ENCODE data around the gene TEDC2. TPM values are rescaled to one million over a fixed set of nuclear protein-coding genes. Genes with fewer than 3 reads are reported as not detected.
A peak's percentile ranks its signal among the peaks of the same experiment; 100 is the strongest.

TEDC2 gene
- total and polyA plus RNA-seq, 9 of the 15 experiments (the other 6 are each of a cell fraction or from before 2014, with no cell fraction given): 0.75 to 57.0 (median 17.6) TPM

GRCh38 chr16:2508722-2509400 lies 49.0 kb downstream of the TEDC2 start:
- peaks cover 34 to 62% of the 10 kb centered on the region in 2 experiments for H3K4me1 ChIP-seq (replicated peaks in 1 of 2; ENCODE audit: control insufficient read depth in 2 of 2, insufficient read depth in 2 of 2, low read length in 2 of 2)
- no peak overlapping the region for H2AFZ ChIP-seq (ENCODE audit: low read depth, low read length)
- H3K27ac ChIP-seq (ENCODE audit: extremely low read depth, low read depth, low read length): no peak overlapping the region
- intact Hi-C loops (cut with micrococcal nuclease): loop anchor here (10.0 kb wide), 1 partner anchor 164 kb away; the partner anchor contains the start of gene ABCA3
- no peak for FAIRE-seq
- no peak overlapping the region for H3K9ac ChIP-seq (ENCODE audit: insufficient read depth in 1 of 2, low read depth in 2 of 2, low read length in 2 of 2)
- peaks cover 6% of the 10 kb centered on the region; the same call in 1 of the 3 replicates for H3K36me3 ChIP-seq (ENCODE audit: control insufficient read depth, insufficient read depth, low read length)
- ChIA-PET POLR2A (interaction anchor here (1.3 kb wide), 1 partner anchor 11 kb away, joined by 5 read pairs; the partner anchor contains the start of gene AMDHD2), CTCF (ENCODE audit: low intra/inter-chr PET ratio) (no interaction called here)
- WGBS (ENCODE audit: insufficient coverage, low coverage, missing lambda C conversion rate): 79% methylated on average over 16 of the region's 18 CpGs
- peaks cover 8% of the 10 kb centered on the region for H3K79me2 ChIP-seq (ENCODE audit: control insufficient read depth, insufficient read depth, low read length)
- no peak overlapping the region for H3K4me3 ChIP-seq
- ATAC-seq: no peak
- DNase-seq (ENCODE audit: extremely low read depth in 1 of 4, low spot score in 3 of 4): no peak
- no peaks in the 10 kb centered on the region for H4K20me1 ChIP-seq (replicated peaks; ENCODE audit: control insufficient read depth, insufficient read depth, low read length)
- H3K27me3 ChIP-seq (ENCODE audit: control insufficient read depth in 2 of 2, insufficient read depth in 2 of 2, low read length in 2 of 2): no peaks in the 10 kb centered on the region
- H3K9me1 ChIP-seq (ENCODE audit: control insufficient read depth, insufficient read depth, low read length): no peaks in the 10 kb centered on the region
- no peak overlapping the region for H3K4me2 ChIP-seq (ENCODE audit: insufficient read depth, low read length)
- in situ Hi-C loops (cut with MboI): no loop called here
- TF ChIP-seq KLF1 (tag; IDR thresholded peaks at IDR 0.05): no peak
- 0 out of 2 replicates have a peak, but pooled peaks have one; percentile 17 for TF ChIP-seq ZBTB7A (IDR thresholded peaks at IDR 0.05; ENCODE audit: borderline replicate concordance, control insufficient read depth, low read depth, low read length)
- no TSS peak for BruUV-seq (replicated peaks)
- H3K9me3 ChIP-seq (replicated peaks; ENCODE audit: control insufficient read depth, insufficient read depth, low read depth, low read length): no peaks in the 10 kb centered on the region

- Histone ChIP-seq H2AFZ (ENCODE audit: low read depth, low read length) (peak overlapping the region; percentile 80), H3K36me3 (ENCODE audit: control insufficient read depth, insufficient read depth, low read length) (peaks cover 13% of the 10 kb centered on the region), H3K4me3 (no peak overlapping the region), H3K9ac (ENCODE audit: insufficient read depth in 1 of 2, low read depth in 2 of 2, low read length in 2 of 2) (peak overlapping the region; percentile 42 to 96), H3K27ac (ENCODE audit: extremely low read depth, low read depth, low read length) (peak overlapping the region; percentile 61), H3K4me1 (replicated peaks in 1 of 2; ENCODE audit: control insufficient read depth in 2 of 2, insufficient read depth in 2 of 2, low read length in 2 of 2) (peaks cover 48 to 82% of the 10 kb centered on the region in 2 experiments), H3K9me1 (ENCODE audit: control insufficient read depth, insufficient read depth, low read length) (peaks cover 1% of the 10 kb centered on the region), H3K27me3 (ENCODE audit: control insufficient read depth in 2 of 2, insufficient read depth in 2 of 2, low read length in 2 of 2) (no peaks in the 10 kb centered on the region), H4K20me1 (replicated peaks; ENCODE audit: control insufficient read depth, insufficient read depth, low read length) (peaks cover 15% of the 10 kb centered on the region), H3K4me2 (ENCODE audit: insufficient read depth, low read length) (peak overlapping the region; percentile 94), H3K79me2 (ENCODE audit: control insufficient read depth, insufficient read depth, low read length) (peaks cover 32% of the 10 kb centered on the region), H3K9me3 (replicated peaks; ENCODE audit: control insufficient read depth, insufficient read depth, low read depth, low read length) (no peaks in the 10 kb centered on the region)
- CTCF ChIA-PET (ENCODE audit: low intra/inter-chr PET ratio): interaction anchor here (0.6 kb wide), 1 partner anchor 79 kb away, joined by 3 read pairs; no protein-coding TSS in a partner anchor
- POLR2A ChIA-PET: interaction anchor here (0.6 to 1.3 kb wide), 3 partner anchors 10 to 54 kb away, joined by 3 to 5 read pairs (median 4); no protein-coding TSS in a partner anchor
- ATAC-seq (peak; percentile 37), DNase-seq (ENCODE audit: extremely low read depth in 1 of 4, low spot score in 3 of 4) (peak; percentile 82 to 87 (median 84)), FAIRE-seq (peak; percentile 37)
- intact Hi-C loops (cut with micrococcal nuclease): no loop called here
- WGBS (ENCODE audit: insufficient coverage, low coverage, missing lambda C conversion rate): 27% methylated on average over 23 of the region's 24 CpGs
- in situ Hi-C loops (cut with MboI): no loop called here
- no TSS peak for BruUV-seq (replicated peaks)
- TF ChIP-seq ZNF639 (CRISPR knock-in tag; conservative IDR thresholded peaks at IDR 0.05 in 1 of 2, IDR thresholded peaks at IDR 0.05 in 1 of 2): no peak
- TF ChIP-seq C11orf30 (IDR thresholded peaks at IDR 0.05; ENCODE audit: low read depth): no peak
- TF ChIP-seq PRDM10 (IDR thresholded peaks at IDR 0.05; ENCODE audit: partially characterized antibody): peak; percentile 69
- no peak for TF ChIP-seq SOX6 (IDR thresholded peaks at IDR 0.05)
- TF ChIP-seq ZNF316 (IDR thresholded peaks at IDR 0.05): no peak
These were observed 51.4 kb downstream of the TEDC2 start for GRCh38 chr16:2511128-2511800.

Data from K562 (cell line).